ENCODE results near the gene TMEM9.

TMEM9 gene

DNA sequence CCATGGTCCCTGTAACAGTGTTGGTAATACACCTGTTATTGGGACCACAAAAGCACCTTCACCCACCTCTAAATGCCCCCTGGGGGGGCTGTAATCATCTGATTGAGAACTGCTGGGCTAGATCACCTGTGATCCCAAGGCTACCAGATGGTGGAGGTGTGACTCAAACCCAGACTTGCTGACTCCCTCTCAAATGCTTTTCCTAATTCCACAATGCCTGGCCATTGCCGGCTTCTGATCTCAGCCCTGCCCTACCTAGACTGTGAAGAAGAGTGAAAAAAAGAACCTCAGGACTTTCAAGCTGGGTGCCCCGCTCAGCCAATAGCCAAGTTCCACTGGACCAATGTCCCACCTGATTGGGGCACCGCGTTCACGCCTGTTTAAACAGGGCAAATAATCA lies 9.6 kb downstream of the TMEM9 start:
- no peak for DNase-seq

DNA sequence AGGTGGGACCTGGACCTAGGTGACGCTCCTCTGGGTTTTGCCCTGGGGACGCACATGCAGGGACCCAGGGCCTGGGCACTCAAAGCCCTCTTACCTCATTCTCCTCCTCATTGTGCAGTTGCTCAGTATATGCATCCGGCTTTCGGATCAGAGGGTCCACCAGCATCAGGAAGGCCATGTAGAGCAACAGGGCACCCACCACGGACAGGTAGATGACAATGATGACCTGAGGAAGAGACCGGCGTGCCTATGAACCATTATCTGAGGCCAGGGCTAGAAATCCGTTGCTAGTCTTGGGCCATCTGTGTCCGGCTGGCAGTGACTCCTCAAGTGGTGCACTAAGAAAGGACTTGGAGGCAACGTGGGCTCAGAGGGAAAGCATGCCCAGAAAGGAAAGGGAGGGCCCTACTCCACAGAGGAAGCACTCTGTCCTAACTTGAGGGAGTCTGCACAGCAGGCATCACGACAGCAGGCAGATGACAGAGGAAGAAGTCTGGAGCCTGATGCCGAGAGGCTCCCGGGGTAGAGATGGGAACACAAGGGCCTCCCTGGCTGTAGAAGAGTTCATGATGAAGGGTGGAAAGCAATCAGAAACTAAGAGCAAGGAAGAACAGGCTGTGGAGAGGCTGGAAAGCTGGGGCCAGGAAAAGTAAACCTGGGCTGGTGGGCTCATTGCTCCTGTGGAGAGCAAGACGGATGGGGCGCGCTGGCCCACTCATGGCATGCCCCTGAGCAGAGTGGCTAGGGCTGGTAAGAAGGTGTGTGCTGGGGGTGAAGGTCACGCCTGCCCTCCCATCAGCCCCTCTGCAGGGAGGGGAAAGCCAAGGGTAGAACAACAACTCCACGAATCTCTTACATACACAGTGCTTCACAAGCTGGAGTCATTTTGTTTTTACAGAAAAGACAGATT lies 10.3 kb downstream of the TMEM9 start:
- no peak for DNase-seq

DNA sequence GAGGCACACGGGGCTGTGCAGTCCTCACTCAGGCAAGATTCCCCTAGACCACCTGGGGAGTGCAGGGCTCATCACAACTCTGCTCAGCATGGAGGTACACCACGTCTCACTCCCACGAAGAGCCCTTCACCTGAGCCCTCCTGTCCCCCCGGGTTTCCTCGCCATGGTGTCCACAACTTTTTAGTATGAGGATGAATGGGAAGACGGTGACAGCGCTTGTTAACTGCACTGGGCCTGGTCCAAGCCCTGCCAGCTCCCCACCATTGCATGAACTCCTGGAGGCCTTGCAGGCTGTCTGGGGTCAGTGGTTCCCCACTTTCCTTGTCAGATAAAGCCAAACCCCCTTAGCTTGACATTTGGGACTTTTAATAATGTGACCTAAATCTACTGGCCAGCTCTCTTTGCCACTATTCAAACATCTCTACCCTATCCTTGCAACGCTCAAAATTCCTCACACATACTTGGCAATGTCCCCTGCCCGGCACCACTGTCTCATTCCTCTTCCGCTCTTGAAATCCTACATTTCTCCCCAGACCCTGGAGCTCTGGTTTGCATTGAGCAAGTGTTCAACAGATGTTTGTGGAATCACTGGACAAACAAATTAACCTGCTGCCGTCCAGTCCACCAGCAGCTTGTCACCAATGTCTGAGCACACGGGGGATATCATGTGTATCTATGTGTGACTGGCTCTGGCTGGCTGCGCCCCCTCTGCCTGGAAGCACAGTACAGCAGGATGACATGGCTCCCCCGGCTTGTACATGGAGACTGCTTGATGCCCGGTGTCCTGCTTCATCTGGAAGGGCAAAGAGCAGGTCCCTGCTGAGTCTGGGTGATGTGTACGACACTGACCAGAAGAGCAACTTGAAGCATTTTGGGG lies 11.2 kb downstream of the TMEM9 start:
- DNase-seq: no peak

GRCh38 chr1:201142011-201142848 lies 12.0 kb downstream of the TMEM9 start:
- DNase-seq: no peak

DNA sequence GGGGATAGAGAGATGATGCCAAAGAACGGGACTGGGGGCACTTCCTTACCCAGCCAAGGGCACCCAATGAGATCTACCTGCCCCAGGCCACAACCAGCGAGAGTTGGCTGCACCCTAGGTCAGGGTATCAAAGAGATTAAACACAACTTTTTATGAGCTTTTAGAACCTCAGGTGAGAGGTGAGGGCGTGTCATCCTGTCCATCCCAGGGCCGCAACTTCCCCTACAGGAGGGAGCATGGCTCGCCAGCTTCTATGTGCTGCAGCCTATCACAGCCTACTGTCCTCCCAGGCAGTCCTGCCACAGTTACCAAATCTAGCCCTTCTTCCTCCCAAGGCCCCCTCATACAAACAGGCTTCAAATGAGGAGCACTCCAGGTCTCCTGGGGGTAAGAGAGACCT lies 12.9 kb downstream of the TMEM9 start:
- DNase-seq: no peak

- DNase-seq: no peak
Measured at GRCh38 chr1:201140941-201141260, 13.4 kb downstream of the TMEM9 start.

DNA sequence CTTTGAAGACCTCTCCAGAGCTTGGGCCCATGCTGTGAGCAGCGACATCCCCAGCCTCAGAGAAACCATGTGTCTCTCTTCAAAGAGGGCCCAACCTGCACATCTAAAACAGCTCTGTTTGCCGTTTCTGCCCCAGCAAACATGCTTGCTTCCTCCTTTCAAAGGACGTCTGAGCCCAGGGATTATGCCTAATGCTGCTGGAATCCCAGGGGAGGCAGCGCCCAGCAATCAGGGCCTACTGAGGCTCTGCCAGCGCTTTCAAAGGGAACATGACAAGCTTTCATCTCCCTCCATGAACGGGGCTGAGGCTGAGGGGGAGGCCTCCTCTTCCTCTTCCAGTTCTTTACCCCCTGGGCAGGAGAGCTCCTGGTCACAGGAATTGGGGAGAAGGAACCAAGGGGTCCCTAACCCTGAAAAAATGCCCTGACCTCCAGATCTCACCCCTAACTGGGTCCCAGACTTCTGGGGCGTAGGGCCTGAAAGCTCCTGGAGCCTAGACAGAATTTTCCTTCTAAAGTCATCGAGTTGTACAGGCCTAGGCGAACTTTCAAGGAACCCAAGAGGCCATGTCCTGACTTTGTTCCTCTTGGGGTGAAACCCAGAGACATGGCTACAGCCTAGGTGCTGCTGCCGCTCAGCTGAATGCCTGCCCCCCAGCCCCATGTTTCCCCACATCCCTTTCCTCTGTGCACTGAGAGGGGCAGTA lies 13.9 kb downstream of the TMEM9 start:
- no peak for DNase-seq

DNA sequence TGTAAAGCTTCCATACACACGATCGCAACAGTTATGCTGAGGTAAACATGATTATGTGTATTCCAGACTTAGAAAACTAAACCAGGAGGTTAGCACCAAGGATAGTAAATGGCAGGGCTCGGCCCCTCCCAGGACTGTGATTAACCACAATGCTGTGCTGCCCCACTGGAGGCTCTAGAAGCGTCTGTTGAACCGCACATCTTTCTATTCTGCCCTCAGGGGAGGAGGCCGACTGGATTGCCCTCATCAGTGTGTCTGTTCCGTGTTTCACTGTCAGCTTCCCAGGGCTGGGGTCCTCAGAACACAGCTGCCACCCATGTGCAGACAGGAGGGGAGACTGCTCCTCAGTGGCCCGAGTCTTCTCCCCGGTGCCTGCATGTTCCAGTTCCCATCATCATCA lies 14.5 kb downstream of the TMEM9 start:
- DNase-seq: no peak

- DNase-seq: no peak
Measured at GRCh38 chr1:201139306-201139705, 15.0 kb downstream of the TMEM9 start.

DNA sequence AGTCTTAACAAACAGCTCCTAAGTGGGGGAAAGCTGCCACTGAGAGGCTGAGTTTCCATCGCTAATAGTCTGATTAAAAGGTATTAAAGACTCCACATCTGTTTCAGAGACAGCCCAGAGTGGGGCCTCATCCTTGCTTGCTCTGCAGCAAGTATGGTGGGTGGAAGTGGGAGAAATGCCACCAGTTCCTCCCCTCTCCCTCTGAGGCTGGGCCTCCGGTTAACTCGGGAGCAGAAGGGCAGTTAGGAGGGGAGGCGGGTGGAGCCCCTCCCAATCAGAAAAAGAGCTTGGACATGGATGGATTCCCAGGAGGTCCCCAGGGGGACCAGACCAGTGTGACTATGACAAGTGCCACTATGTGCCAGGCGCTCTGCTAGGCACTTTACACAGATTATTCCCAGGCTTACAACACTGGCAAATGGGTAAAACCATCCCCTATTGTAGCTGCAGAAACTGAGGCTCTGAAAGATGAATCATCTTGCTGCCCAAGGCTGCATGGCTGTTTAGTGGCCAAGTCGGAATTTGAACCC lies 15.9 kb downstream of the TMEM9 start:
- DNase-seq: no peak

GRCh38 chr1:201137579-201138310 lies 16.5 kb downstream of the TMEM9 start:
- DNase-seq: no peak

- DNase-seq: no peak
Measured at GRCh38 chr1:201137024-201137392, 17.3 kb downstream of the TMEM9 start.

GRCh38 chr1:201136355-201137023 lies 17.8 kb downstream of the TMEM9 start:
- DNase-seq: no peak

GRCh38 chr1:201134405-201134804 lies 19.9 kb downstream of the TMEM9 start:
- DNase-seq: no peak

- no peak for DNase-seq
Measured at GRCh38 chr1:201131398-201131797, 22.9 kb downstream of the TMEM9 start.

DNA sequence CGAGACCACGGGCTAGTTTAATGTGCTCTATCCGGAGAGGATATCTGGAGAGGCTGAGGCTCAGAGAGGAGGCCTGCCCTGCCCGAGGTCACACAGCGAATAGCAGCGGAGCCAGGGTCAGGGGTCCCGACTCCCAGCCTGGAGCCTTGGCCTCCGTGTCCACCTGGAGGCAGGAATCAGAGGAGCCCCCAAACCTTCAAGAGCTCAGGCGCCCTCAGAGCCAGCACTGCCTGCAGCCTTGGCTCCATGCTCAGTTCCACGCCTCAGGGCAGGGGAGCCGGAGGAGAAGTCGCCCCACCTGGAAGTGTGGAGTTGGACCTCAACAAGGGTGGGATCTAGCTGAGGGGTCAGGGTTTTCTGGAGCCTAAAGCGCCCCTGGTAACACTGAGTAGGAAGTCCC lies 25.3 kb downstream of the TMEM9 start:
- DNase-seq: no peak

- no peak for DNase-seq
Measured at GRCh38 chr1:201128476-201128875, 25.8 kb downstream of the TMEM9 start.

DNA sequence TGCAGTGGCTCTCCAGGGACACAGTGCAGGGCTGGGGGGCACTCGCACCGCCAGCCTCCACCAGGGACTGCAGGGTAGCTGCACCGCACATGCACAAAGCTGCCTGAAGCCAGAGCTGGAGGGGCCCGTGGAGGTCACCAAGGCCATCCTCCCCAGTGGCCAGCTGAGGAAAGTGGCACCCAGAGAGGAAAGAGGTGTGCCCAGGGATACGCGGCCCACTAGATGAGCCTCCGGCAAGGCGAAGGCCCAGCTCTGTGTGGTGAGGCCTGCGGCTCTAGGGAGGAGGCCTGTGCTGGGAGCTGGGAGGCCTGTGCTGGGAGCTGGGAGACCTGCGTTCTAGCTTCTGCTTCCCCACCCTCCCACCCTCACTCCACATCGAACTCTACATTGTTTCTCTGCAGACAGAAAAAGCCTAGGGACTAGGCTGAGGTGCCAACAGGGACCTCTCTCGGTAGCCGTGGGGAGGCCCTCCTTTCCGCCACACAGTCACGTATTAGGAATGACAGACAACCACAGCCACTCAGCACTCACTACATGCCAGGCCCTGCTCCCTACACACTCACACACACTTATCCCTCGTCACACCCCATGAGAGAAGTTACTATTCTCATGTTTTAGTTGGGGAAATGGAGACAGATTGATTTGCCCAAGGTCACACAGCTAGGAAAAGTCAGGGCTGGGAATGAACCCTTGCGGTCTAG lies 26.4 kb downstream of the TMEM9 start:
- DNase-seq: no peak

- no peak for DNase-seq
Measured at GRCh38 chr1:201126832-201127754, 27.2 kb downstream of the TMEM9 start, which contains the start of gene ASCL5. TSS of gene ASCL5 (minus strand) at chr1:201127184. CDS start at chr1:201115372, 11,812 bp downstream.

Data from GDM1 (cell line).